ENCODE measurements around the gene WDR86. TPM values are rescaled to one million over a fixed set of nuclear protein-coding genes. Genes with fewer than 3 reads are reported as not detected.
A peak's percentile ranks its signal among the peaks of the same experiment; 100 is the strongest.

Gene WDR86
- total RNA-seq, 1 experiment from 2014 or later = 8.1 TPM

- H3K9me3 ChIP-seq (ENCODE audit: control insufficient read depth, low read depth, low read length) = no peaks in the 10 kb centered on the region
- H3K27me3 ChIP-seq (ENCODE audit: insufficient read depth, low read length) = no peaks in the 10 kb centered on the region
- no peaks in the 10 kb centered on the region for H3K79me2 ChIP-seq (ENCODE audit: insufficient read depth, low read length)
- H2AK5ac ChIP-seq (ENCODE audit: insufficient read length, low read length) = no peak overlapping the region
- H3K4me1 ChIP-seq (ENCODE audit: insufficient read depth, low read length) = no peaks in the 10 kb centered on the region; the same call in 1 of the 2 replicates
- no peak overlapping the region for H3K27ac ChIP-seq (ENCODE audit: insufficient read length, low read depth, low read length)
- H2BK15ac ChIP-seq (ENCODE audit: low read depth, low read length) = no peak overlapping the region
- H3K27me3 Mint-ChIP-seq (ENCODE audit: low read depth) = peaks cover 3% of the 10 kb centered on the region
- H2BK5ac ChIP-seq (ENCODE audit: insufficient read length, low read length) = no peak overlapping the region
- no peak overlapping the region for H2AFZ ChIP-seq (ENCODE audit: low read length)
- no peak overlapping the region for H3K23ac ChIP-seq (ENCODE audit: insufficient read length, low read depth, low read length)
- H4K8ac ChIP-seq (replicated peaks; ENCODE audit: insufficient read length, low read depth, low read length) = no peak overlapping the region
- H3K27ac Mint-ChIP-seq = no peak overlapping the region
- no peaks in the 10 kb centered on the region for H3K79me1 ChIP-seq (ENCODE audit: insufficient read depth, low read depth, low read length, poor library complexity, severe bottlenecking)
- no peak overlapping the region for H3K4ac ChIP-seq (ENCODE audit: low read depth, low read length)
- H2BK20ac ChIP-seq (ENCODE audit: low read depth, low read length, poor library complexity, severe bottlenecking) = no peak overlapping the region
- H3K9ac ChIP-seq (ENCODE audit: extremely low read depth, insufficient read length, low read length) = no peak overlapping the region
- peaks cover 11% of the 10 kb centered on the region for H3K23me2 ChIP-seq (ENCODE audit: insufficient read length, low read depth, low read length, poor library complexity, severe bottlenecking)
- no peak for DNase-seq
- H4K20me1 ChIP-seq (ENCODE audit: control insufficient read depth, insufficient read depth, insufficient read length) = no peaks in the 10 kb centered on the region
- no CpG with 5 or more reads among the region's 17 CpGs for WGBS (ENCODE audit: extremely low coverage, insufficient read length, low lambda C conversion rate)
- H3K9me3 Mint-ChIP-seq = peaks cover 0 to 3% of the 10 kb centered on the region in 2 experiments; a peak in 2 of 5 replicates
- H4K5ac ChIP-seq (ENCODE audit: insufficient read length, low read depth, low read length) = no peak overlapping the region
- H3T11ph ChIP-seq (ENCODE audit: low read length) = no peak overlapping the region
- H3K4me3 Mint-ChIP-seq = peak overlapping the region; percentile 73 to 87
- peak overlapping the region; percentile 57 for H3K4me2 ChIP-seq (ENCODE audit: insufficient read depth, insufficient read length, low read length)
- peaks cover 18 to 29% of the 10 kb centered on the region in 2 experiments for H3K4me1 Mint-ChIP-seq
- H3K14ac ChIP-seq (ENCODE audit: insufficient read depth, low read length) = no peak overlapping the region
- TF ChIP-seq CTCF (conservative IDR thresholded peaks at IDR 0.05) = no peak
- no peak overlapping the region for H3K56ac ChIP-seq (ENCODE audit: insufficient read length, low read depth, low read length)
- H3K18ac ChIP-seq (ENCODE audit: insufficient read length, low read depth, low read length) = no peak overlapping the region
- H2BK120ac ChIP-seq (ENCODE audit: low read depth, low read length, poor library complexity, severe bottlenecking) = no peak overlapping the region
- H4K91ac ChIP-seq (ENCODE audit: insufficient read length, low read depth, low read length) = no peak overlapping the region
- H2BK12ac ChIP-seq (ENCODE audit: insufficient read length, low read depth, low read length) = no peak overlapping the region
- H3K36me3 Mint-ChIP-seq (ENCODE audit: insufficient read depth in 1 of 3, low read depth in 3 of 3) = peaks cover 0 to 5% (median 0%) of the 10 kb centered on the region in 3 experiments; a peak in 2 of 7 replicates
Observed at GRCh38 chr7:151438864-151439601, 29.2 kb upstream of the WDR86 start.
